Lung (tissue), 12 donors: ENCODE results near the gene PSPH. TPM values are rescaled to one million over a fixed set of nuclear protein-coding genes. Genes with fewer than 3 reads are reported as not detected.
"Not testable (repeated sequence)": the region's sequence is repeated elsewhere in the genome, so short reads cannot be mapped to it uniquely, and the experiment has no call there.

ENCODE experiments used
- ATAC-seq: fragments of 200-7000 bp; cut with Tn5 transposase; one replicate; pipeline ENCODE4 v1.9.1; 2020; ENCODE audit warnings: moderate number of reproducible peaks; ENCODE audit not compliant: insufficient read depth, low FRiP score
- DNase-seq, 3 donors: peaks; one replicate each; pipeline ENCODE4 v3.0.0-alpha.2; 2013 to 2017
- H3K27ac ChIP-seq, 2 donors: one replicate each; pipeline ENCODE4 v1.5.1; 2013; ENCODE audit warnings: mild to moderate bottlenecking in 2 of 2, moderate library complexity in 2 of 2, control low read depth in 1 of 2, inconsistent platforms in 1 of 2, low read depth in 1 of 2, low read length in 1 of 2
- H3K27me3 ChIP-seq, 3 donors: one replicate each; pipeline ENCODE4 v1.5.1; 2013; ENCODE audit warnings: low read length in 2 of 3; ENCODE audit not compliant: control insufficient read depth in 3 of 3, insufficient read depth in 3 of 3
- H3K36me3 ChIP-seq, 4 donors: one replicate each; pipeline ENCODE4 v1.5.1; 2013; ENCODE audit warnings: low read length in 4 of 4, mild to moderate bottlenecking in 1 of 4, moderate library complexity in 1 of 4; ENCODE audit not compliant: control insufficient read depth in 4 of 4, insufficient read depth in 4 of 4
- H3K4me1 ChIP-seq, 5 donors: one replicate each; pipeline ENCODE4 v1.5.1; 2013; ENCODE audit warnings: low read length in 5 of 5, mild to moderate bottlenecking in 2 of 5, moderate library complexity in 1 of 5; ENCODE audit not compliant: control insufficient read depth in 5 of 5, insufficient read depth in 5 of 5
- H3K4me3 ChIP-seq: one replicate; pipeline ENCODE4 v1.5.1; 2013; ENCODE audit warnings: mild to moderate bottlenecking, control low read depth, moderate library complexity
- H3K9ac ChIP-seq, 2 donors: one replicate each; pipeline ENCODE4 v1.5.1; 2013; ENCODE audit warnings: low read length in 2 of 2, control low read depth in 1 of 2; ENCODE audit not compliant: insufficient read depth in 1 of 2
- H3K9me3 ChIP-seq, 4 donors: one replicate each; pipeline ENCODE4 v1.5.1; 2013; ENCODE audit warnings: low read length in 3 of 4, mild to moderate bottlenecking in 1 of 4, moderate library complexity in 1 of 4; ENCODE audit not compliant: control insufficient read depth in 4 of 4, insufficient read depth in 3 of 4
- CTCF ChIP-seq: IDR thresholded peaks from 2 replicates; pipeline ENCODE4 v1.5.1; 2012; ENCODE audit warnings: mild to moderate bottlenecking; ENCODE audit errors: control extremely low read depth, extremely low read depth
- WGBS, 2 donors: extraction: QIAGEN DNeasy Blood & Tissue Kit; methylation state at CpG; one replicate each; pipeline ENCODE4 v1.1.7; 2013; 5-methylcytosine and 5-hydroxymethylcytosine counted together
- polyA plus RNA-seq, 2 donors: library from polyadenylated mRNA; stranded (reverse); fragments of 200-250 nt; gene quantifications; one replicate each; pipeline ENCODE4 v1.2.1, GENCODE V29; 2013
- total RNA-seq, 2 donors: library from RNA; depleted of rRNA in 1 of 2; stranded (reverse); fragments of >200 nt in 1 of 2; gene quantifications; one replicate each; pipeline ENCODE4 v1.2.1, GENCODE V29; 2014 to 2021
- donor health status: control.
- donor health status: control.
- donor health status: Bipolar disorder and iron deficiency.
- donor health status: healthy.
- donor health status: DM: yes; HTN: yes; CAD: no.

PSPH gene
- total and polyA plus RNA-seq, 4 donors, result 5.9 to 18.5 (median 12.3) TPM

GRCh38 chr7:56053993-56054392 is 2.7 kb upstream of the PSPH start:
- H3K9me3 ChIP-seq, result no peaks in the 10 kb centered on the region
- 81 to 86% methylated on average over 2 of the region's 2 CpGs for WGBS, 2 donors
- TF ChIP-seq CTCF, result no peak
- ATAC-seq, result no peak
- H3K9ac ChIP-seq, result no peak overlapping the region
- peaks cover 19 to 37% (median 26%) of the 10 kb centered on the region in 4 donors for H3K36me3 ChIP-seq
- no peaks in the 10 kb centered on the region for H3K27me3 ChIP-seq
- H3K4me1 ChIP-seq, result peaks cover 4 to 16% (median 7%) of the 10 kb centered on the region in 5 donors
- no peak for DNase-seq
- H3K27ac ChIP-seq, result no peak overlapping the region
- no peak overlapping the region for H3K4me3 ChIP-seq

- no peaks in the 10 kb centered on the region for H3K27me3 ChIP-seq
- ATAC-seq (no peak), DNase-seq (no peak)
- peaks cover 4 to 19% (median 7%) of the 10 kb centered on the region in 5 donors for H3K4me1 ChIP-seq
- H3K9ac ChIP-seq, result no peak overlapping the region
- H3K4me3 ChIP-seq, result no peak overlapping the region
- 87% methylated on average over 9 of the region's 9 CpGs for WGBS, 2 donors
- no peak for TF ChIP-seq CTCF
- no peaks in the 10 kb centered on the region for H3K9me3 ChIP-seq
- no peak overlapping the region for H3K27ac ChIP-seq
- peaks cover 19 to 35% (median 22%) of the 10 kb centered on the region in 4 donors for H3K36me3 ChIP-seq
Observed at GRCh38 chr7:56053379-56053778, 2.1 kb upstream of the PSPH start.

- Histone ChIP-seq H3K27me3 (no peaks in the 10 kb centered on the region), H3K9me3 (no peaks in the 10 kb centered on the region), H3K4me3 (peak overlapping the region; percentile 85), H3K9ac (peak overlapping the region; percentile 92 to 98), H3K36me3 (peaks cover 7 to 24% (median 13%) of the 10 kb centered on the region in 4 donors), H3K4me1 (peaks cover 4 to 36% (median 11%) of the 10 kb centered on the region in 5 donors), H3K27ac (peak overlapping the region; percentile 80 to 95)
- WGBS, 2 donors, result 0 to 1% methylated on average over 9 of the region's 9 CpGs
- TF ChIP-seq CTCF, result no peak
- no peak for DNase-seq
- no peak for ATAC-seq
Observed at GRCh38 chr7:56051053-56051338, 248 bp downstream of the PSPH start.

GRCh38 chr7:56048763-56049162 is 2.5 kb downstream of the PSPH start:
- H3K9ac ChIP-seq, H3K9me3 ChIP-seq, H3K27me3 ChIP-seq, H3K4me3 ChIP-seq, H3K27ac ChIP-seq, H3K36me3 ChIP-seq, ATAC-seq: not testable (repeated sequence)
- WGBS, 2 donors, result 71 to 73% methylated on average over 8 of the region's 8 CpGs
- DNase-seq, result peak; percentile 19 to 33 (median 20)
- H3K4me1 ChIP-seq, result peaks cover 4 to 36% (median 11%) of the 10 kb centered on the region in 5 donors
